GM23338 (cell line): ENCODE measurements around the gene RXRB. TPM values are rescaled to one million over a fixed set of nuclear protein-coding genes. Genes with fewer than 3 reads are reported as not detected.
A peak's percentile ranks its signal among the peaks of the same experiment; 100 is the strongest.

Experiments used
- ATAC-seq: fragments of 200-7000 bp; cut with Tn5 transposase; 3 replicates; pipeline ENCODE4 v1.9.1; 2020
- DNase-seq: peaks from one replicate; pipeline ENCODE4 v3.0.0-alpha.2; 2015; ENCODE audit warnings: low spot score
- H2AFZ ChIP-seq: fragments of 200-600 bp; sonication (generic); 2 replicates; pipeline ENCODE4 v1.8.0; 2016; ENCODE audit warnings: antibody characterized with exemption, mild to moderate bottlenecking, moderate library complexity
- H3F3A ChIP-seq: fragments of 200-600 bp; sonication (generic); replicated peaks from 2 replicates; pipeline ENCODE4 v1.8.0; 2017; ENCODE audit warnings: antibody characterized with exemption, mixed run types, low read depth
- H3K27ac ChIP-seq: fragments of 200-600 bp; sonication (generic); 2 replicates; pipeline ENCODE4 v1.6.1; 2016; ENCODE audit warnings: low read depth
- H3K27me3 ChIP-seq: fragments of 200-600 bp; sonication (generic); 2 replicates; pipeline ENCODE4 v1.8.0; 2016; ENCODE audit warnings: mild to moderate bottlenecking, mixed run types, moderate library complexity; ENCODE audit not compliant: insufficient read depth
- H3K36me3 ChIP-seq: fragments of 200-600 bp; sonication (generic); 2 replicates; pipeline ENCODE4 v1.8.0; 2016; ENCODE audit warnings: mild to moderate bottlenecking; ENCODE audit not compliant: insufficient read depth
- H3K4me1 ChIP-seq: fragments of 200-600 bp; sonication (generic); 2 replicates; pipeline ENCODE4 v1.8.0; 2016; ENCODE audit warnings: mild to moderate bottlenecking, moderate library complexity; ENCODE audit not compliant: insufficient read depth
- H3K4me2 ChIP-seq: fragments of 200-600 bp; sonication (generic); 2 replicates; pipeline ENCODE4 v1.7.1; 2017; ENCODE audit warnings: mixed run types
- H3K4me3 ChIP-seq: fragments of 200-600 bp; sonication (generic); 2 replicates; pipeline ENCODE4 v1.6.1; 2016; ENCODE audit warnings: mixed run types
- H3K79me2 ChIP-seq: fragments of 200-600 bp; sonication (generic); replicated peaks from 2 replicates; pipeline ENCODE4 v1.8.0; 2017; ENCODE audit warnings: mild to moderate bottlenecking; ENCODE audit not compliant: insufficient read depth
- H3K9me2 ChIP-seq: fragments of 200-600 bp; sonication (generic); 2 replicates; pipeline ENCODE4 v1.8.0; 2017; ENCODE audit not compliant: insufficient read depth
- H4K20me1 ChIP-seq: fragments of 200-600 bp; sonication (generic); replicated peaks from 2 replicates; pipeline ENCODE4 v1.8.0; 2017; ENCODE audit warnings: mild to moderate bottlenecking; ENCODE audit not compliant: insufficient read depth
- H3K27ac Mint-ChIP-seq: 2 replicates; pipeline ENCODE4 v1.8.0; 2020; ENCODE audit warnings: inconsistent platforms, mild to moderate bottlenecking, moderate library complexity, mixed read lengths
- H3K27me3 Mint-ChIP-seq: 3 replicates; pipeline ENCODE4 v1.8.0; 2022; ENCODE audit warnings: low read depth, mild to moderate bottlenecking, moderate library complexity, mixed read lengths, inconsistent platforms; ENCODE audit not compliant: insufficient read depth, poor library complexity
- H3K36me3 Mint-ChIP-seq: 3 replicates; pipeline ENCODE4 v1.8.0; 2021; ENCODE audit warnings: low read depth, mild to moderate bottlenecking, inconsistent platforms, moderate library complexity, mixed read lengths
- H3K4me1 Mint-ChIP-seq: 3 replicates; pipeline ENCODE4 v1.8.0; 2020; ENCODE audit warnings: mild to moderate bottlenecking, inconsistent platforms, mixed read lengths
- H3K4me3 Mint-ChIP-seq: 3 replicates; pipeline ENCODE4 v1.8.0; 2021; ENCODE audit warnings: moderate library complexity, mild to moderate bottlenecking, inconsistent platforms, mixed read lengths
- H3K9me3 Mint-ChIP-seq: 3 replicates; pipeline ENCODE4 v1.8.0; 2020; ENCODE audit warnings: moderate library complexity, mild to moderate bottlenecking, inconsistent platforms, mixed read lengths
- CREB1 ChIP-seq: fragments of 250-450 bp; sonication (Bioruptor Pico); IDR thresholded peaks from 2 replicates; pipeline ENCODE4 v1.5.0; 2020; ENCODE audit warnings: low read depth, mild to moderate bottlenecking, moderate library complexity
- JUNB ChIP-seq: IDR thresholded peaks from one replicate; pipeline ENCODE4 v1.6.1; 2016; ENCODE audit warnings: antibody characterized with exemption; ENCODE audit not compliant: unreplicated experiment
- POLR2AphosphoS5 ChIP-seq: IDR thresholded peaks from 2 replicates; pipeline ENCODE4 v1.6.1; 2016; ENCODE audit warnings: antibody characterized with exemption, low read depth
- ZNF331 ChIP-seq: fragments of 250-450 bp; sonication (Bioruptor Pico); IDR thresholded peaks from 2 replicates; pipeline ENCODE4 v1.5.0; 2020; ENCODE audit warnings: low read depth, mild to moderate bottlenecking, moderate library complexity
- polyA plus RNA-seq: library from polyadenylated mRNA; unstranded; fragments of >200 nt; fragmentation: Nextera tagmentation; extraction: Ambion mirVana; gene quantifications from 2 replicates; pipeline ENCODE4 v1.2.1, GENCODE V29; 2016
- total RNA-seq: library from RNA; depleted of rRNA; stranded (reverse); fragments of >200 nt; shearing (Covaris generic); gene quantifications from 2 replicates; pipeline ENCODE4 v1.2.3, GENCODE V29; 2014
- TF ChIP-seq, protein P1 (sequence below): IDR thresholded peaks from one replicate; pipeline ENCODE4 v1.6.1; 2018; ENCODE audit warnings: antibody characterized with exemption; ENCODE audit not compliant: unreplicated experiment
- TF ChIP-seq, protein P2 (sequence below): fragments of 250-450 bp; sonication (Bioruptor Pico); IDR thresholded peaks from 2 replicates; pipeline ENCODE4 v1.5.0; 2020; ENCODE audit warnings: mild to moderate bottlenecking, moderate library complexity
- TF ChIP-seq, protein P3 (sequence below), 2 experiments: fragments of 200-600 bp in 1 of 2; sonication (generic) in 1 of 2; conservative IDR thresholded peaks; 2 replicates each; pipeline versions ENCODE4 v1.5.1 to v1.6.1; 2016 to 2017; ENCODE audit warnings: antibody characterized with exemption in 2 of 2, low read depth in 2 of 2, mild to moderate bottlenecking in 2 of 2, moderate library complexity in 1 of 2

Gene RXRB
- total and polyA plus RNA-seq, 2 experiments from 2014 or later = 6.9 to 11.6 TPM

DNA sequence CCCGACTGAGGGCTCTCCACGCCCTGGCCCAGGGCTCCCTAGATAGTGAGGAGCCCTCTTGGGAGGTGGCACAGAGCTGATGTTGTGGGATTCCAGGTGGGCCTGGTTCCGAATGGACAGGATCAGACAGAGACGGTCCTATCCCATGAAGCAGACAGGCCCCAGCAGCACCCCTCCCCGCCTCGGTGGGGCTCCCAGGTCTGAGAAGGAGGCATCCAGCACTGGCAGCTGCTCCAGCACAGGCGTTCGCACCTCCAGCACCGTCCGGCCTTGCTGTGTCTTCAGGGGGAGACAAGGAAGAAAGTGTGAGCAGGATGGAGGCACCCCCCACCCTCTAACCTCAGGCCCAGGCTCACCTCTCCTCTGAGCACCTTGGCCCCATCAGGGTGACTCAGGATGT is 36.9 kb downstream of the RXRB start (continued):
- TF ChIP-seq, protein P1, sequence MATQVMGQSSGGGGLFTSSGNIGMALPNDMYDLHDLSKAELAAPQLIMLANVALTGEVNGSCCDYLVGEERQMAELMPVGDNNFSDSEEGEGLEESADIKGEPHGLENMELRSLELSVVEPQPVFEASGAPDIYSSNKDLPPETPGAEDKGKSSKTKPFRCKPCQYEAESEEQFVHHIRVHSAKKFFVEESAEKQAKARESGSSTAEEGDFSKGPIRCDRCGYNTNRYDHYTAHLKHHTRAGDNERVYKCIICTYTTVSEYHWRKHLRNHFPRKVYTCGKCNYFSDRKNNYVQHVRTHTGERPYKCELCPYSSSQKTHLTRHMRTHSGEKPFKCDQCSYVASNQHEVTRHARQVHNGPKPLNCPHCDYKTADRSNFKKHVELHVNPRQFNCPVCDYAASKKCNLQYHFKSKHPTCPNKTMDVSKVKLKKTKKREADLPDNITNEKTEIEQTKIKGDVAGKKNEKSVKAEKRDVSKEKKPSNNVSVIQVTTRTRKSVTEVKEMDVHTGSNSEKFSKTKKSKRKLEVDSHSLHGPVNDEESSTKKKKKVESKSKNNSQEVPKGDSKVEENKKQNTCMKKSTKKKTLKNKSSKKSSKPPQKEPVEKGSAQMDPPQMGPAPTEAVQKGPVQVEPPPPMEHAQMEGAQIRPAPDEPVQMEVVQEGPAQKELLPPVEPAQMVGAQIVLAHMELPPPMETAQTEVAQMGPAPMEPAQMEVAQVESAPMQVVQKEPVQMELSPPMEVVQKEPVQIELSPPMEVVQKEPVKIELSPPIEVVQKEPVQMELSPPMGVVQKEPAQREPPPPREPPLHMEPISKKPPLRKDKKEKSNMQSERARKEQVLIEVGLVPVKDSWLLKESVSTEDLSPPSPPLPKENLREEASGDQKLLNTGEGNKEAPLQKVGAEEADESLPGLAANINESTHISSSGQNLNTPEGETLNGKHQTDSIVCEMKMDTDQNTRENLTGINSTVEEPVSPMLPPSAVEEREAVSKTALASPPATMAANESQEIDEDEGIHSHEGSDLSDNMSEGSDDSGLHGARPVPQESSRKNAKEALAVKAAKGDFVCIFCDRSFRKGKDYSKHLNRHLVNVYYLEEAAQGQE = no peak
- TF ChIP-seq, protein P2, sequence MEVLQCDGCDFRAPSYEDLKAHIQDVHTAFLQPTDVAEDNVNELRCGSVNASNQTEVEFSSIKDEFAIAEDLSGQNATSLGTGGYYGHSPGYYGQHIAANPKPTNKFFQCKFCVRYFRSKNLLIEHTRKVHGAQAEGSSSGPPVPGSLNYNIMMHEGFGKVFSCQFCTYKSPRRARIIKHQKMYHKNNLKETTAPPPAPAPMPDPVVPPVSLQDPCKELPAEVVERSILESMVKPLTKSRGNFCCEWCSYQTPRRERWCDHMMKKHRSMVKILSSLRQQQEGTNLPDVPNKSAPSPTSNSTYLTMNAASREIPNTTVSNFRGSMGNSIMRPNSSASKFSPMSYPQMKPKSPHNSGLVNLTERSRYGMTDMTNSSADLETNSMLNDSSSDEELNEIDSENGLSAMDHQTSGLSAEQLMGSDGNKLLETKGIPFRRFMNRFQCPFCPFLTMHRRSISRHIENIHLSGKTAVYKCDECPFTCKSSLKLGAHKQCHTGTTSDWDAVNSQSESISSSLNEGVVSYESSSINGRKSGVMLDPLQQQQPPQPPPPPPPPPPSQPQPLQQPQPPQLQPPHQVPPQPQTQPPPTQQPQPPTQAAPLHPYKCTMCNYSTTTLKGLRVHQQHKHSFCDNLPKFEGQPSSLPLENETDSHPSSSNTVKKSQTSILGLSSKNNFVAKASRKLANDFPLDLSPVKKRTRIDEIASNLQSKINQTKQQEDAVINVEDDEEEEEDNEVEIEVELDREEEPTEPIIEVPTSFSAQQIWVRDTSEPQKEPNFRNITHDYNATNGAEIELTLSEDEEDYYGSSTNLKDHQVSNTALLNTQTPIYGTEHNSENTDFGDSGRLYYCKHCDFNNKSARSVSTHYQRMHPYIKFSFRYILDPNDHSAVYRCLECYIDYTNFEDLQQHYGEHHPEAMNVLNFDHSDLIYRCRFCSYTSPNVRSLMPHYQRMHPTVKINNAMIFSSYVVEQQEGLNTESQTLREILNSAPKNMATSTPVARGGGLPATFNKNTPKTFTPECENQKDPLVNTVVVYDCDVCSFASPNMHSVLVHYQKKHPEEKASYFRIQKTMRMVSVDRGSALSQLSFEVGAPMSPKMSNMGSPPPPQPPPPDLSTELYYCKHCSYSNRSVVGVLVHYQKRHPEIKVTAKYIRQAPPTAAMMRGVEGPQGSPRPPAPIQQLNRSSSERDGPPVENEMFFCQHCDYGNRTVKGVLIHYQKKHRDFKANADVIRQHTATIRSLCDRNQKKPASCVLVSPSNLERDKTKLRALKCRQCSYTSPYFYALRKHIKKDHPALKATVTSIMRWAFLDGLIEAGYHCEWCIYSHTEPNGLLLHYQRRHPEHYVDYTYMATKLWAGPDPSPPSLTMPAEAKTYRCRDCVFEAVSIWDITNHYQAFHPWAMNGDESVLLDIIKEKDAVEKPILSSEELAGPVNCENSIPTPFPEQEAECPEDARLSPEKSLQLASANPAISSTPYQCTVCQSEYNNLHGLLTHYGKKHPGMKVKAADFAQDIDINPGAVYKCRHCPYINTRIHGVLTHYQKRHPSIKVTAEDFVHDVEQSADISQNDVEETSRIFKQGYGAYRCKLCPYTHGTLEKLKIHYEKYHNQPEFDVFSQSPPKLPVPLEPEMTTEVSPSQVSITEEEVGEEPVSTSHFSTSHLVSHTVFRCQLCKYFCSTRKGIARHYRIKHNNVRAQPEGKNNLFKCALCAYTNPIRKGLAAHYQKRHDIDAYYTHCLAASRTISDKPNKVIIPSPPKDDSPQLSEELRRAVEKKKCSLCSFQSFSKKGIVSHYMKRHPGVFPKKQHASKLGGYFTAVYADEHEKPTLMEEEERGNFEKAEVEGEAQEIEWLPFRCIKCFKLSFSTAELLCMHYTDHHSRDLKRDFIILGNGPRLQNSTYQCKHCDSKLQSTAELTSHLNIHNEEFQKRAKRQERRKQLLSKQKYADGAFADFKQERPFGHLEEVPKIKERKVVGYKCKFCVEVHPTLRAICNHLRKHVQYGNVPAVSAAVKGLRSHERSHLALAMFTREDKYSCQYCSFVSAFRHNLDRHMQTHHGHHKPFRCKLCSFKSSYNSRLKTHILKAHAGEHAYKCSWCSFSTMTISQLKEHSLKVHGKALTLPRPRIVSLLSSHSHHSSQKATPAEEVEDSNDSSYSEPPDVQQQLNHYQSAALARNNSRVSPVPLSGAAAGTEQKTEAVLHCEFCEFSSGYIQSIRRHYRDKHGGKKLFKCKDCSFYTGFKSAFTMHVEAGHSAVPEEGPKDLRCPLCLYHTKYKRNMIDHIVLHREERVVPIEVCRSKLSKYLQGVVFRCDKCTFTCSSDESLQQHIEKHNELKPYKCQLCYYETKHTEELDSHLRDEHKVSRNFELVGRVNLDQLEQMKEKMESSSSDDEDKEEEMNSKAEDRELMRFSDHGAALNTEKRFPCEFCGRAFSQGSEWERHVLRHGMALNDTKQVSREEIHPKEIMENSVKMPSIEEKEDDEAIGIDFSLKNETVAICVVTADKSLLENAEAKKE (CRISPR knock-in tag) = no peak

DNA sequence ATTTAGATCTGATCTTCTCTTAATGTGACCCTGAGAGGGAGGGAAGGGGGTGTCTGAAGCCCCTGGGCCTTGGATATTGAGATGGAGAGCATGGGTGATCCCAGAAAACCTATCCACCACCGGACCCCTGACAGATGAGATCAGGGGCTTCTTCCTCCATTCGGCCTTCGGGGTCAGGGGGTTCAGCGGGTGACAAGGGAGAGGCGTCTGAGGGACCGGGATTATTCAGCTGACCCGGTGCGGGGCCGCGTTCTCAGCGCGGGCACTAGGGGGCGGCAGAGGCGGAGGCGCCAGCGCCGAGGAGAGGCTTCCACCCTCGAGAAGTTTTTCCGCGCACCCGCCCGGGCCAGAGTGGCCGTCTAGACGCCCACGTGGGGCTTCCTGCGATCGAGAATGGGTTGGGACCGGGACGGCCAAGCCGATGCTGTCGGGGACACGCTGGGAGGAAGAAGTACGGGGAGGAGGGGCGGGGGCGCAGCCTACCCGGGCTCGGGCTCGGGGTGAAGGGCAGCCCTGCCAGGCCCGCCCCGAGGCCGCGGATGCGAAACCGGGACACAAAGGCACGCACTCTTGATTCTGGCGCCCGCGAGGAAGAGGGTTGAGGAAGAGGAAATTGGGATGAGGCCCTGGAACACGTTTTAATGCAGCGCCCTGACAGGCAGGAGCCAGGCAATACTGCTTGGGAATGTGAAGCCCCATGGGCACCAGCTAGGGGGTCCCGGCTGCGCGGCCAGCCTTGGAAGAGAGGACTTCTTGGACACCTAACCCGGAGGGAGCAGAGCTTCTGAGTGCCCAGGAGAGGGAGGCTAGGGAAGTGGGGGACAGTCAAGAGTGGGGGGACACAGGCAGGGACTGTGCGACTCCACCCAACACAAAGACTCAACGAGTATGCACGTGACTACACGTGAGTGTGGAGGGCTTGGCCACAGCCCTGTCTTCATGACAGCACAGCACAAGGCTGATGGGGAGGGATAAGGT is 38.8 kb downstream of the RXRB start:
- Histone ChIP-seq H3K4me1 (peaks cover 12% of the 10 kb centered on the region), H4K20me1 (no peaks in the 10 kb centered on the region), H3K4me3 (peak overlapping the region; percentile 75), H3K36me3 (no peaks in the 10 kb centered on the region), H3K4me2 (peak overlapping the region; percentile 81), H3K9me2 (no peaks in the 10 kb centered on the region), H3K27ac (no peak overlapping the region), H3K27me3 (peaks cover 15% of the 10 kb centered on the region), H2AFZ (peak overlapping the region; percentile 97), H3F3A (0 out of 2 replicates have a peak, but pooled peaks cover 3% of the 10 kb centered on the region), H3K79me2 (no peaks in the 10 kb centered on the region)
- DNase-seq (peak; percentile 79), ATAC-seq (peak; percentile 90)
- no peak for TF ChIP-seq JUNB
- TF ChIP-seq, protein P3, sequence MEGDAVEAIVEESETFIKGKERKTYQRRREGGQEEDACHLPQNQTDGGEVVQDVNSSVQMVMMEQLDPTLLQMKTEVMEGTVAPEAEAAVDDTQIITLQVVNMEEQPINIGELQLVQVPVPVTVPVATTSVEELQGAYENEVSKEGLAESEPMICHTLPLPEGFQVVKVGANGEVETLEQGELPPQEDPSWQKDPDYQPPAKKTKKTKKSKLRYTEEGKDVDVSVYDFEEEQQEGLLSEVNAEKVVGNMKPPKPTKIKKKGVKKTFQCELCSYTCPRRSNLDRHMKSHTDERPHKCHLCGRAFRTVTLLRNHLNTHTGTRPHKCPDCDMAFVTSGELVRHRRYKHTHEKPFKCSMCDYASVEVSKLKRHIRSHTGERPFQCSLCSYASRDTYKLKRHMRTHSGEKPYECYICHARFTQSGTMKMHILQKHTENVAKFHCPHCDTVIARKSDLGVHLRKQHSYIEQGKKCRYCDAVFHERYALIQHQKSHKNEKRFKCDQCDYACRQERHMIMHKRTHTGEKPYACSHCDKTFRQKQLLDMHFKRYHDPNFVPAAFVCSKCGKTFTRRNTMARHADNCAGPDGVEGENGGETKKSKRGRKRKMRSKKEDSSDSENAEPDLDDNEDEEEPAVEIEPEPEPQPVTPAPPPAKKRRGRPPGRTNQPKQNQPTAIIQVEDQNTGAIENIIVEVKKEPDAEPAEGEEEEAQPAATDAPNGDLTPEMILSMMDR (conservative IDR thresholded peaks at IDR 0.05; ENCODE audit: low read depth in 2 of 2) = peak; percentile 84 to 92
- TF ChIP-seq ZNF331 = no peak
- TF ChIP-seq CREB1 (CRISPR knock-in tag) = no peak
- TF ChIP-seq POLR2AphosphoS5 = peak; percentile 42; the same call in 1 of the 2 replicates
- Mint-ChIP-seq H3K36me3 (no peaks in the 10 kb centered on the region), H3K27ac (no peak overlapping the region), H3K9me3 (no peaks in the 10 kb centered on the region), H3K4me3 (peak overlapping the region; percentile 84), H3K4me1 (peaks cover 18% of the 10 kb centered on the region), H3K27me3 (peaks cover 23% of the 10 kb centered on the region)
